Body of pancreas (tissue), 4 donors: ENCODE results near the gene WDPCP.

Experiments used
- POLR2A ChIP-seq, 3 donors: fragments of 450-650 bp; IDR thresholded peaks; one replicate each; pipeline ENCODE4 v1.6.1; 2016; ENCODE audit warnings: antibody characterized with exemption in 3 of 3, mild to moderate bottlenecking in 2 of 3
- TF ChIP-seq, protein P1 (sequence below), 7 experiments: fragments of 450-650 bp in 4 of 7; fragments of 200-600 bp in 3 of 7; sonication (generic) in 3 of 7; IDR thresholded peaks; one replicate each; pipeline ENCODE4 v1.5.1; 2016 to 2019; ENCODE audit warnings: antibody characterized with exemption in 7 of 7

DNA sequence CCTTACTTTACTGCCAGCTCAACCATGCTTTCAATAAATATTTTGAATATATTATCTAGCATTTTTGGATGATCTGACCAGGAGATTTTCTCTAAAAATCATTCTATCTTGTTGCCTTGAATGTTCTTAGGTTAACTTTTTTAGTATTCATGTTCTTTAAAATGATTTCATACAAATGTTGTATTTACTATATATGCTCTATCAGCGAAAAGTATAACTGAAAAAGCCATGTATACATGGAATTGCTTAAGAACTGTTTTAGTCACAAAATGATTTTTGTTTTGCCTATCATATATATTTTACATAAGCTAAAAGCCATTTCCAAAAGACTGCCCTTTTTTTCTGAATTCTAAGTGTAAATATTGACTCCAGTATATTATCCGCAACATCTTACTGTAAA, 213.9 kb downstream of the WDPCP start:
- TF ChIP-seq, protein P1, sequence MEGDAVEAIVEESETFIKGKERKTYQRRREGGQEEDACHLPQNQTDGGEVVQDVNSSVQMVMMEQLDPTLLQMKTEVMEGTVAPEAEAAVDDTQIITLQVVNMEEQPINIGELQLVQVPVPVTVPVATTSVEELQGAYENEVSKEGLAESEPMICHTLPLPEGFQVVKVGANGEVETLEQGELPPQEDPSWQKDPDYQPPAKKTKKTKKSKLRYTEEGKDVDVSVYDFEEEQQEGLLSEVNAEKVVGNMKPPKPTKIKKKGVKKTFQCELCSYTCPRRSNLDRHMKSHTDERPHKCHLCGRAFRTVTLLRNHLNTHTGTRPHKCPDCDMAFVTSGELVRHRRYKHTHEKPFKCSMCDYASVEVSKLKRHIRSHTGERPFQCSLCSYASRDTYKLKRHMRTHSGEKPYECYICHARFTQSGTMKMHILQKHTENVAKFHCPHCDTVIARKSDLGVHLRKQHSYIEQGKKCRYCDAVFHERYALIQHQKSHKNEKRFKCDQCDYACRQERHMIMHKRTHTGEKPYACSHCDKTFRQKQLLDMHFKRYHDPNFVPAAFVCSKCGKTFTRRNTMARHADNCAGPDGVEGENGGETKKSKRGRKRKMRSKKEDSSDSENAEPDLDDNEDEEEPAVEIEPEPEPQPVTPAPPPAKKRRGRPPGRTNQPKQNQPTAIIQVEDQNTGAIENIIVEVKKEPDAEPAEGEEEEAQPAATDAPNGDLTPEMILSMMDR (IDR thresholded peaks at IDR 0.05): no peak
- TF ChIP-seq POLR2A (IDR thresholded peaks at IDR 0.05): no peak
